ENCODE measurements around the gene CTTN.
"Not testable (repeated sequence)": the region's sequence is repeated elsewhere in the genome, so short reads cannot be mapped to it uniquely, and the experiment has no call there.

DNA sequence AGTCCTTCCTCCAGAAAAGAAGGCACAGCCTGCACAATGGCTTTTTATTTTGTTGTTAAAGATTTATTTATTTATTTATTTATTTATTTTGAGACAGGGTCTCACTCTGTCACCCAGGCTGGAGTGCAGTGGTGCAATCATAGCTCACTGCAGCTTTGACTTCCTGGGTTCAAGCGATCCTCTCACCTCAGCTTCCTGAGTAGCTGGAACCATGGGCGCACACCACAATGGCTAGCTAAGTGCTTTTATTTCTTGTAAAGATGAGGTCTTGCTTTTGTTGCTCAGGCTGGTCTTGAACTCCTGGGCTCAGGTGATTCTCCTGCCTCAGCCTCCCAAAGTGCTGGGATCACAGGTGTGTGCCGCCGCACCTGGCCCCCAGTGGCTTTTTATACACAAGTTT lies 10.0 kb downstream of the CTTN start:
- TF ChIP-seq, protein P1, sequence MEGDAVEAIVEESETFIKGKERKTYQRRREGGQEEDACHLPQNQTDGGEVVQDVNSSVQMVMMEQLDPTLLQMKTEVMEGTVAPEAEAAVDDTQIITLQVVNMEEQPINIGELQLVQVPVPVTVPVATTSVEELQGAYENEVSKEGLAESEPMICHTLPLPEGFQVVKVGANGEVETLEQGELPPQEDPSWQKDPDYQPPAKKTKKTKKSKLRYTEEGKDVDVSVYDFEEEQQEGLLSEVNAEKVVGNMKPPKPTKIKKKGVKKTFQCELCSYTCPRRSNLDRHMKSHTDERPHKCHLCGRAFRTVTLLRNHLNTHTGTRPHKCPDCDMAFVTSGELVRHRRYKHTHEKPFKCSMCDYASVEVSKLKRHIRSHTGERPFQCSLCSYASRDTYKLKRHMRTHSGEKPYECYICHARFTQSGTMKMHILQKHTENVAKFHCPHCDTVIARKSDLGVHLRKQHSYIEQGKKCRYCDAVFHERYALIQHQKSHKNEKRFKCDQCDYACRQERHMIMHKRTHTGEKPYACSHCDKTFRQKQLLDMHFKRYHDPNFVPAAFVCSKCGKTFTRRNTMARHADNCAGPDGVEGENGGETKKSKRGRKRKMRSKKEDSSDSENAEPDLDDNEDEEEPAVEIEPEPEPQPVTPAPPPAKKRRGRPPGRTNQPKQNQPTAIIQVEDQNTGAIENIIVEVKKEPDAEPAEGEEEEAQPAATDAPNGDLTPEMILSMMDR (IDR thresholded peaks at IDR 0.05; ENCODE audit: insufficient read depth, low read length), result not testable (repeated sequence)
- TF ChIP-seq POLR2AphosphoS5 (IDR thresholded peaks at IDR 0.05; ENCODE audit: low read depth); SPI1 (IDR thresholded peaks at IDR 0.05; ENCODE audit: borderline replicate concordance, low read depth): not testable (repeated sequence)

Measured in HL-60 (cell line).